Activated T-helper 2 cell treated with anti-CD3 and anti-CD28 coated beads, Interferon-gamma antibody, Interleukin-2, Interleukin-4, amounts not matched to agents 10 μg/mL and 5 μg/mL and 100 μg/mL, durations not matched to agents 14 hours and 24 hours and 36 hours (primary cell): ENCODE results near the gene NGFR. TPM values are rescaled to one million over a fixed set of nuclear protein-coding genes. Genes with fewer than 3 reads are reported as not detected.

Experiments used
- DNase-seq: peaks from one replicate; pipeline ENCODE4 v3.0.0; 2021; ENCODE audit warnings: low spot score
- H3K27ac Mint-ChIP-seq: one replicate; pipeline ENCODE4 v1.8.0; 2021; ENCODE audit warnings: mixed read lengths
- H3K27me3 Mint-ChIP-seq: one replicate; pipeline ENCODE4 v1.8.0; 2021; ENCODE audit warnings: low read depth, mixed read lengths
- H3K36me3 Mint-ChIP-seq: one replicate; pipeline ENCODE4 v1.8.0; 2021; ENCODE audit warnings: low read depth, mixed read lengths
- H3K4me1 Mint-ChIP-seq: one replicate; pipeline ENCODE4 v1.8.0; 2021; ENCODE audit warnings: low read depth, mixed read lengths
- H3K4me3 Mint-ChIP-seq: one replicate; pipeline ENCODE4 v1.8.0; 2021; ENCODE audit warnings: low read depth, mild to moderate bottlenecking, moderate library complexity, mixed read lengths
- H3K9me3 Mint-ChIP-seq: one replicate; pipeline ENCODE4 v1.8.0; 2021; ENCODE audit warnings: mixed read lengths
- intact Hi-C: fragments of 100-400 bp; cut with micrococcal nuclease; formaldehyde crosslinking; loops from one replicate; pipeline ENCODE4 v1.15.1; 2023
- total RNA-seq: library from RNA; stranded (reverse); gene quantifications from 2 replicates; pipeline ENCODE4 v1.2.3, GENCODE V29; 2022

Gene NGFR
- total RNA-seq, 1 donor from 2014 or later = 0.14 TPM

DNA sequence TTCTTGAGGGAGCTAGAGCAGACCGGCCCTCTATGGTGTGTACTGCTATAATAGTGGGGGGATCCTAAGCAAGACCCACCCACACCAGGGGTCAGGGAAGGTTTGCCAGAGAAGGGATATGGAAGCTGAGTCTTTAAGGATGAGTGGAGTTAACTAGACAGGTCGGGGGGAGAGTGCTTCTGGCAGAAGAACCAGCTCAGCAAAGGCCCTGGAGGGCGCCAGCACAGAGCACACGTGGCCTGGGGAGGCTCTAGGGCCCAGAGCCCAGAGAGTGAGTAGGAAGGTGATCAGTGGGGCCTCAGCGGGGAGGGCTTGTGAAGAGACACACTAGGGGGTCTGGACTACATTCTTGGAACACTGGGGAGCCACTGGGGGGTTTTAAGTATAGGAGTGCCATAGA is 21.1 kb downstream of the NGFR start:
- no peak for DNase-seq
- intact Hi-C loops = no loop called here
- H3K4me3 Mint-ChIP-seq = no peak overlapping the region
- H3K27ac Mint-ChIP-seq = no peak overlapping the region
- H3K36me3 Mint-ChIP-seq = no peaks in the 10 kb centered on the region
- no peaks in the 10 kb centered on the region for H3K4me1 Mint-ChIP-seq
- H3K27me3 Mint-ChIP-seq = peaks cover 2% of the 10 kb centered on the region
- no peaks in the 10 kb centered on the region for H3K9me3 Mint-ChIP-seq

DNA sequence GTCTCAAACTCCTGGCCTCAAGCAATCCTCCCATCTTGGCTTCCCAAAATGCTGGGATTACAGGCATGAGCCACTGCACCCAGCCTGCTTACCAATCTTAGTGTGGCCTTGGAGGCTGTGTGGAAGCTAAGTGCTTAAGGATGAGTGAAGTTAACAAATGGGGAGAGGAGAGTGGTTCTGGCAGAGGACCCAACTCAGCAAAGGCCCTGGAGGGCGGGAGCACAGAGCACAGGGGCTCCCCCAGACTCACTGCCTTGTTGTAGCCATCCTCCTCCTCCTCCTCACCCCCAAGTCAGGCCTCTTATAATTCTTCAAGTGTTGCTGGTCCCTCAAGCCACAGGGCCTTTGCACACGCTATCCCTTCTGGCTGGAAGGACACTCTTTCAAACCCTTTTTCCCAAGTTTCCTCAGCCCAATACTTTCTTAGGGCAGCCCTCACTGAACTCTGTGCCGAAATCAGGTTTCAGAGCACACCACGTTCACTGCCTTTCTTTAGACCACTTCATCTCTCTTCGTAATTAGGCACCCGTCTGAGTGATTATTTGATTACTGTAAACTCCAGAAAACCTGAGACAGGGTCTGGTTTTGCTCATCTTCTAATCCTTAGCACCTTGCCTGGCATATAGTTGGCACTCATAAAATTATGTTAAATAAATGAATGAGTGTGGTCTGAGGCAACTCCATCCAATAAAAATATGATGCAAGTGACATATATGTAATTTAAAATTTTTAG is 23.4 kb downstream of the NGFR start:
- Mint-ChIP-seq H3K27me3 (no peaks in the 10 kb centered on the region), H3K36me3 (no peaks in the 10 kb centered on the region), H3K4me3 (no peak overlapping the region), H3K27ac (no peak overlapping the region), H3K4me1 (no peaks in the 10 kb centered on the region), H3K9me3 (no peaks in the 10 kb centered on the region)
- intact Hi-C loops = no loop called here
- no peak for DNase-seq

DNA sequence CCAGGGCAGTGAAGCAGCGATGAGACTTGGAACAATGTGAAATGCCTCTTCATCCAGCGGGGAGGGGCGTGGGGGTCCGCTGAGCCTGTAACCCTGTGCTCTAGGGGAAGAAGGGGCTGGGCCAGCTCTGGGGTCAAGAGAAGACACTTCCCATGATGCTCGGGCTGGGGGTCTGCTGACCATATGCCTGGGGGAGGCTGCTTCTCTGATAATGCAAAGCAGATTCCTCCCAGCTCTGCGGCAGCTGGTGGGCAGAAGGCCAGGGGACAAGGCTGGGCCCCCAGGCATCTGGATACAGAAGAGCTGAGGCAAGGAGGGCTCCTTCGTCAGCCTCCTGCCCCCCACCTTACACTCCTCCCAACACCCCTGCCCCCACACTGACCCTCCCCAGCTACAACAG is 24.7 kb downstream of the NGFR start:
- H3K4me3 Mint-ChIP-seq = no peak overlapping the region
- H3K27me3 Mint-ChIP-seq = no peaks in the 10 kb centered on the region
- no peak overlapping the region for H3K27ac Mint-ChIP-seq
- no peak for DNase-seq
- no peaks in the 10 kb centered on the region for H3K4me1 Mint-ChIP-seq
- no peaks in the 10 kb centered on the region for H3K9me3 Mint-ChIP-seq
- intact Hi-C loops = no loop called here
- no peaks in the 10 kb centered on the region for H3K36me3 Mint-ChIP-seq

DNA sequence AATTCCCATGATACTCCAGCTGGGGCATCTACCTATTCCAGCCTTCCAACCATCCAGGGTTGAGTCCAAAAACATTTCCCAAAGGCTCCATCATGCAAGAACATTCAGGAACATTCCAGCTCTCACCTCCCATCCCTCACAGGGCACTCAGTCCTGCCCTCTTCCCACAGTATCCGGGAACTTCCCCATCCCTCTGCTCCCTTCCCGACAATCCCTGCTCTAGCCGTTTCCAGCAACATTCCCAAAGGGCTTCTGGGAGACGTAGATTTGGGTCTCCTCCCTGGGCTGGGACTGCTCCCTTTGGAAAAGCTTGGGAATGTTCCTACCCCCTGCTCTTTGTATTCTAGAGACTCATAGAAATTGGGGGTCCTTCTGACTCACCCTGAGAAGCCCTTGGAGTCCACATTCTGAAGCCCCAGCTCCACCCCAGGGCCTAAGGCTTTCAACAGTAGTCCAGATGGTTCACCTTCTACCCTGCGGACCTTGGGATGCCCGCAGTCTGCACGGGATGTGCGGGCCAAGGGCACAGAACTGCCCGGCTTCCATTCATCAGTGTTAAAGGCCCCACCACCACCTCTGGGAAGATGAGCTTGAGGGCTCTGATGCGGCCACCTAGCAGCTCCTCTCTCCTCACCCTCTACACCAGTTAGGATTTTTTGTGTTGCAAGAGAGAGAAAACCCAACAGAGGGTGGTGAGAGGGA is 25.4 kb downstream of the NGFR start:
- no peaks in the 10 kb centered on the region for H3K4me1 Mint-ChIP-seq
- no peak overlapping the region for H3K27ac Mint-ChIP-seq
- H3K36me3 Mint-ChIP-seq = no peaks in the 10 kb centered on the region
- no peaks in the 10 kb centered on the region for H3K9me3 Mint-ChIP-seq
- no peak for DNase-seq
- intact Hi-C loops = no loop called here
- no peaks in the 10 kb centered on the region for H3K27me3 Mint-ChIP-seq
- H3K4me3 Mint-ChIP-seq = no peak overlapping the region

DNA sequence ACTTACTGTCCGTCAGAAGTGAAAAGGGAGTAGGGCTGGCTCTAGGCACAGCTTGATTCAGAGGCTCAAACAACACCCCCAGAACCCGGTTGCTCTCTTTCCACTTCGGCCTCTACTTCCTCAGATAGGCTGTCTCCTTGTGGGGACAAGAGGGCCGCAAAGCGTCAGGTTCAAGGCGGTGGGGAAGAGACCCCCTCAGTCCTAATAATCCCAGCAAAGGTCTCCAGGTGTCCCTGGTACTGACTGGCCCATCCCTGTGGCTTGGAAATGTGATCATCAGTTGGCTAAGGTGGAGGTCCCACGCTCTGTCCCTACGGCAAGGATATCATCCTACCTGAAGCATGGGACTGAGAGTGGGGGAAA is 26.0 kb downstream of the NGFR start:
- H3K4me1 Mint-ChIP-seq = no peaks in the 10 kb centered on the region
- no peak for DNase-seq
- H3K36me3 Mint-ChIP-seq = no peaks in the 10 kb centered on the region
- H3K27me3 Mint-ChIP-seq = no peaks in the 10 kb centered on the region
- no peaks in the 10 kb centered on the region for H3K9me3 Mint-ChIP-seq
- intact Hi-C loops = no loop called here
- H3K27ac Mint-ChIP-seq = no peak overlapping the region
- no peak overlapping the region for H3K4me3 Mint-ChIP-seq

DNA sequence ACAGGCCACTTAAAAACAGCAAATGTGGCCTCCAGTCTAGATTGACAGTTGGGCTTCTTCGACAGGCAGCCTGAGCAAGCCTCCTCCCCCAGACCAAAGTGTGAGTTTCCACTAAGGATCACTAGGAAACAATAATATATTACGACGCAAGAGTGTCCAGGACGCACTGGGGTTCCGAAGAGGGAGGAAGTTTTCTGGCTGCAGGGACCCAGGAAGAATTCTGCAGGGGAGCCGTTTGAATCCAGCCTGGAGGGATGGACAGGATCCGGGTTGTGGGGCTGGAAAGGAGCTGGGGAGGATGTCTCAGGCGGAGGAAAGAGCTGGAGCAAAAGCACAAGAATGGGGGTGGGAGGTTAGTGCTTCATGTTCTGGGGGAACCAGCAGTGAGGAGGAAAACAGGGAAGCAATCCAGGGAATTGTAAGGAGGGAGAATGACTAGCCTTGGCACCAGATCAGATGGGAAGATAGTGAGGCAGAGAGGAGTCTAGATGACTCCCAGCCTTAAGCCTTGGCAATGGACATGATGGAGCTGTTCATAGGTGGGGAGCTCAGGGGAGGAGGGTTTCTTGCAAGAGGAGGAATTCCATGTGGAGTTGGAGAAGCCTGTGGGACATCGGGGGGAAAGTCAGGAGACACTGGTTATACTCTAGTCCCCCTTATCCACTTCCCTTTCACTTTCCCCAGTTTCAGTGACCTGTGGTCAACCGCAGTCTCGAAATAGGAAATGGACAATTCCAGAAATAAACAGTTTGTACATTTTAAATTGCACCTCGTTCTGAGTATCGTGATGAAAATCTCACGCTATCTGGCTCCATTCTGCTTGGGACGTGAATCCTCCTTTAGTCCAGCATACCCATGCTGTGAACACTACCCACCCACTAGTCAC is 26.6 kb downstream of the NGFR start:
- intact Hi-C loops = no loop called here
- DNase-seq = no peak
- no peak overlapping the region for H3K27ac Mint-ChIP-seq
- no peaks in the 10 kb centered on the region for H3K9me3 Mint-ChIP-seq
- H3K4me3 Mint-ChIP-seq = no peak overlapping the region
- no peaks in the 10 kb centered on the region for H3K36me3 Mint-ChIP-seq
- H3K4me1 Mint-ChIP-seq = no peaks in the 10 kb centered on the region
- H3K27me3 Mint-ChIP-seq = peaks cover under 1% of the 10 kb centered on the region

DNA sequence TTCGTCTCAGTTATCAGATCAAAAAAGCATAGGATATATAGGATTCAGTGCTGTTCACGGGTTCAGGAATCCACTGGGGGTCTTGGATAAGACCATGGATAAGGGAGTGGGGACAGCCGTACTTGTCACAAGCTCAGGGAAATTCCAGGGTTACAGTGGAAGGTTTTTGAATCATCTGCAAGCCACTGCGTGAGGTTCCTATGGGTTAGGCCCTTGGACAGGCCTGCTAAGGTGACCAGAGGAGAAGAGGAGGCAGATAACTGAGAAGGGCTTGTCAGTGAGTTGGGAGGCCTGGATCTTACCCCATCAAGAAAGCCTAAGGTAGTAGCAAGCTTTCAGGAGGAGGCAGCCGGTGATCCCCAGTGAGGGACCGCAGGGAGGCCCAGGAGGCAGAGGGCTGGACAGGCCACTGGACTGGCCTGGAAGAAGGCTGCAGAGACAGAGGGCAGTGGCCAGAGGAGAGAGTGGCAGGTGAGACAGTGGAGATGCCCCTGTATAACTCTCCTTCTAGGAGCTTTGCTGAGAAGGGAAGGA is 27.3 kb downstream of the NGFR start:
- Mint-ChIP-seq H3K4me1 (no peaks in the 10 kb centered on the region), H3K4me3 (no peak overlapping the region), H3K27ac (no peak overlapping the region), H3K36me3 (no peaks in the 10 kb centered on the region), H3K27me3 (peaks cover 2% of the 10 kb centered on the region), H3K9me3 (no peaks in the 10 kb centered on the region)
- DNase-seq = no peak
- intact Hi-C loops = no loop called here

DNA sequence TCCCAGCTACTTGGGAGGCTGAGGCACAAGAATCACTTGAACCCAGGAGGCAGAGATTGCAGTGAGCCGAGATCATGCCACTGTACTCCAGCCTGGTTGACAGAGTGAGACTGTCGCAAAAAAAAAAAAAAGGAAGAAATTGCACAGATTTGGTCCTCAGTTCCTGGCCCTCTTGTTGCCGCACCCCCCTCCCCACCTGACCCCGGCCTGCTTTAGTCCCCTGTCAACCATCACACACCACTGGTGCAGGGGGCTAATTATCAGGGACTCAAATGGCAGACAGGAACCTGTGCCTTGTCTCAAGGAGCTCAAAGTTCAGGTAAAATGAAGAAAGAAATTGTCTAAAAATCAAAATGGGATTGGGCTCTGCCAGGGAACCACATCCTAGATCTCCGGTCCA is 28.1 kb downstream of the NGFR start:
- H3K9me3 Mint-ChIP-seq = no peaks in the 10 kb centered on the region
- intact Hi-C loops = no loop called here
- peaks cover 4% of the 10 kb centered on the region for H3K27me3 Mint-ChIP-seq
- no peaks in the 10 kb centered on the region for H3K36me3 Mint-ChIP-seq
- no peak overlapping the region for H3K4me3 Mint-ChIP-seq
- no peak for DNase-seq
- no peaks in the 10 kb centered on the region for H3K4me1 Mint-ChIP-seq
- no peak overlapping the region for H3K27ac Mint-ChIP-seq

DNA sequence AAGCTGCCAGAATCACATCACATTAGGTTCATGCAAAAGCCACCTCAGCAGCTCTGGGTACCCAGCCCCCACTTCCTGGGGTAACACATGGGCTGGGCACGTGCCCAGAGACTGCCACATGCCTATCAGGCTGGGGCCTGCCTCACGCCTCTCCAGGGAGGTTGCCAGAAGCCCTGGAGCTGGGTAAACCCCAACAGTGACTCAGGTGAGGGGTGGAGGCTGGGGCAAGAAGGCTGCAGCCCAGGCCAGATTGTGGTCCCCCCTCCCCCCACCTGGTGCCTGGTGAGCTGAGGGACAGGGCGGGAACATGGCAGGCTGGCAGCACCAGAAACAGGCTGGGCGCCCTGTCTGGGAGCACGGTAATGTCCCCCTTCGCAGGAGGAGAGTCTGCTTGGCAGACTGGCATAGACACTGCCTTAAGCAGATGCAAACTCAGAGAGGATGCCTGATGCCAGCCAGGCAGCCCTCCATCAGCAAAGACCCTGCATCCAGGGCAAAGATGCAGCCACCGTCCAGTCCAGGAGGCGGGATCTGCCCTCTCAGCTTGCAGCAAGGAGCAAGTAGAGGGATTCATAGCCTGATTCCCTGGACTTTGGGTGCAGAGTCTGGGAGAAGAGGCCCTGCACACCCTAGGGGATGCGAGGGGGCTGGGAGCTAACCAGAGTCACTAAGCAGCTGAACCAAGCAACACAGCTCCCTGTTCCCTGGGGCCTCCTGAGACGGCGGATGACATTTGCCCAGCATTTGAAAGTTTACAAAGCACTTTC is 28.8 kb downstream of the NGFR start:
- Mint-ChIP-seq H3K9me3 (no peaks in the 10 kb centered on the region), H3K36me3 (no peaks in the 10 kb centered on the region), H3K27me3 (peaks cover 7% of the 10 kb centered on the region), H3K4me3 (no peak overlapping the region), H3K4me1 (no peaks in the 10 kb centered on the region), H3K27ac (no peak overlapping the region)
- intact Hi-C loops = no loop called here
- no peak for DNase-seq

DNA sequence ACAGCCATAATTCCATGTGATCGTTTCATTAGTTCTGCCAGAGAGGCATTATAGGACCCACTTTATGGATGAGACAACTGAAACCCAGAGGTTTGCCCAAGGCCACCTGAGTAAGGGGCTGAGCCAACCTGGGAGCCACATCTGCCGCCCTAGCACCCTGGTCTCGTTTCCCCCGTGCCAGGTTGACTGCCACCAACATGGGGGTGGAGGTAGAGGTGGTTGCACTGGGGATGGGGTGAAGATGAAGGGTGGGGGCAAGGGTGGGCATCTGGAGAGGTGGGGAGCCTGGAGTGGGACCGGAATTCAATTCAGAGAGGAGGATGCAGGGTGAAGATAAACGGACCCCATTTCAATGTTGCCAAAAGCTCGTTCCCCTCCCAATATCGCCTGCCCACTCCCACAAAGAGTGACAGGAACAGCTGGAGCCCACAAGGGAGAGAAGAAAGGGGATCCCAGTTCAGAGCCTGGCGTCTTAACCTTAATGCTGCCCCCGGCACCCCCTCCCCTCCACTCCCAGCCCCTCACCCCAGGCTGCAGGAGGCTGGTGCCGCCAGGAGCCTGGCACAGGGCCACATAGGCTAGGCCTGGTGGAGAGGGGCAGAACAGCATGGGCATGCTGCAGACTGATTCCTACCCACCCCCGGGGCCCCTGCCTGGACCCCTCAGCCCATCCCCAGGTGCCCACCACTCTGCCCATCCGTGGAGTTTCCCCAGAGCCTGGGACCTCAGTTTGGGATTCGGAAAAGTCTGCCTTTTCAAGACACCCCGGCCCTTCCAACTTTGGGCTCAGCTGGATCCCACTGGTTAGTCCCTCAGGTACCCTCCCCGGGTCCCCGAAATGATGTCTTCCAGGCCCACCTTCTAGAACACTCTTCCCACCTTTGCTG is 29.6 kb downstream of the NGFR start:
- no peaks in the 10 kb centered on the region for H3K9me3 Mint-ChIP-seq
- H3K4me3 Mint-ChIP-seq = no peak overlapping the region
- H3K27me3 Mint-ChIP-seq = peaks cover 8% of the 10 kb centered on the region
- no peak for DNase-seq
- H3K27ac Mint-ChIP-seq = no peak overlapping the region
- H3K4me1 Mint-ChIP-seq = no peaks in the 10 kb centered on the region
- no peaks in the 10 kb centered on the region for H3K36me3 Mint-ChIP-seq
- intact Hi-C loops = no loop called here

DNA sequence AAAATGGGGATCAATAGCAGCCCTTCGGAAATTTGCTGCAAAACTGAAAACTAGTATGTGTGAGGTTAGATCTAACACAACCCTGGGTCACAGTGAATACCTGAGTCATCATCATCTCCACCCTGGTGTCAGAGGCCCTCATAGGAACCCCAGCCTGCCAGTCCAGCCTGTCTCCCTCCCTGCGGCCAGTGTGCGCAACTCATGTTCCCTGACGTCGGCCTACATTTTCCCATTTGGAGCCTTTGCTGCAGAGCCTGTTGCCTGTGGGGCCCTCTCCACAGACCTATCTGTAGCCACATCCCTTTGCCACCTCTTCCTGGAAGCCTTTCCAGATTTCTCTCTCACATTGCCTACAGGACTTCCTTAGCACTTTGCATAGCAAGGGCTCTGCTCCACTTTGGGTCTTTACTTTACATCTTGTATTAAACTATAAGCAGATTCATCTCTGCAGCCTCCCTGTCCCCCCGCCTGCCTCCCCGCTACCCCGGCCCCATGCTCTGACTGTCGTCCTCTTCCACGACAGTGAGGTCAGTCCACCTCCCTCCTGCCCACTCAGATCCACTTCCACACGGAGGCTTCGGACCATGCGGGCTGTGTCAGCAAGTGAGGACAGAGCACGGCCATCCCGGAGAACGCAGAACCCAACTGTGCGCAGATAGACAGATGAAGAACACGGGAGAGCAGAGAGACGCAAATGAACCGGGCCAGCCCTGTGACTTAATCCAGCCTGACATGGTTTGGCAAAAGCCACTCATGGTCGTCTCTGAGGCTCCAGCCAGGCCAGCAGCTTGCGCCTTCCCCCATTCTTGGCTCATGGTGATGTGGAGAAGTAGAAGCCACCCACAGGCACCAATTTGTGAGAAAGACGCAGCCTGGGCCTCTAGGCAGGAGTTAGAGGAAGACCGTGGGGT is 31.0 kb downstream of the NGFR start:
- Mint-ChIP-seq H3K4me3 (no peak overlapping the region), H3K27me3 (peaks cover 10% of the 10 kb centered on the region), H3K4me1 (no peaks in the 10 kb centered on the region), H3K27ac (no peak overlapping the region), H3K9me3 (no peaks in the 10 kb centered on the region), H3K36me3 (no peaks in the 10 kb centered on the region)
- no peak for DNase-seq
- intact Hi-C loops = no loop called here
